Bronchial epithelial cell (primary cell): ENCODE measurements around the gene NFIA. TPM values are rescaled to one million over a fixed set of nuclear protein-coding genes. Genes with fewer than 3 reads are reported as not detected.
"Not testable (repeated sequence)": the region's sequence is repeated elsewhere in the genome, so short reads cannot be mapped to it uniquely, and the experiment has no call there.

ENCODE experiments used
- DNase-seq: peaks from one replicate; pipeline ENCODE4 v3.0.0-alpha.2; 2010; ENCODE audit warnings: low read depth
- FAIRE-seq: peaks from 2 replicates; lab custom pipeline; 2011; peaks lifted over from hg19 to GRCh38; lab: Jason Lieb, UNC
- H3K27me3 ChIP-seq: 2 replicates; pipeline ENCODE4 v1.5.1; 2011; ENCODE audit warnings: low read length; ENCODE audit not compliant: control insufficient read depth, insufficient read depth
- H3K36me3 ChIP-seq: 2 replicates; pipeline ENCODE4 v1.5.1; 2011; ENCODE audit warnings: low read length; ENCODE audit not compliant: control insufficient read depth, insufficient read depth
- H3K4me3 ChIP-seq: 2 replicates; pipeline ENCODE4 v1.5.1; 2011; ENCODE audit warnings: mild to moderate bottlenecking, low read depth, low read length, control low read depth
- total RNA-seq: library from RNA; depleted of rRNA; stranded (reverse); fragments of >200 nt; gene quantifications from 2 replicates; pipeline ENCODE4 v1.2.1, GENCODE V29; 2014
- TF ChIP-seq, protein P1 (sequence below): IDR thresholded peaks from 2 replicates; pipeline ENCODE4 v1.5.1; 2011; ENCODE audit warnings: mild to moderate bottlenecking, moderate library complexity, low read length, control low read depth, inconsistent platforms; ENCODE audit not compliant: insufficient read depth, severe bottlenecking

NFIA gene
- total RNA-seq, 1 donor from 2014 or later: 7.4 TPM

DNA sequence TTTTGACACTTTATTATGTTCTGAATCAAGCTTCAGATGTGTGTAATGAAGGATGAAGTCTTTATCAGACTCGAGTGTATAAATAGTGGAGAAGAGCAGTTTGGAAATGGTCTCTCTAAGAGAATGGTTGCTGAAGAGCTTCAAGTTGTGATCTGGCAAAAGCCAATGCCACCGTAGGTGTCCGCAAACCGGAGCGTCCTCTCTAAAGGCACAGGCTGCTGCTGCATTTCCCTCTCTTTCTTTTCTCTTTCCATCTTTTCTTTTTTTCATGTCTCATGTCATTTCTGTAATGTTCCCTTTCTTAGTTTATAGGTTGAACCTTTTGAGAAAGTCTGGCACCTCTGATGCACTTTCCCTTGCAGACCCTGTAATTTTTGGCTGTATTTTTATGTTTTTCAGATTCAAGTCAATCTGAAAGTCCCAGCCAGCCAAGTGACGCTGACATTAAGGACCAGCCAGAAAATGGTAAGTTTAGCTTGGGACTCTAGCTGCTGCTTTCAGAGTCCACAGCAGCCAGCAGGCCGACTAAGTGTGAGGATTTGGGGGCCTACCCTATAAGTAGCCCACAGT is 194.8 kb downstream of the NFIA start:
- no peak for FAIRE-seq
- H3K4me3 ChIP-seq: no peak overlapping the region
- TF ChIP-seq, protein P1, sequence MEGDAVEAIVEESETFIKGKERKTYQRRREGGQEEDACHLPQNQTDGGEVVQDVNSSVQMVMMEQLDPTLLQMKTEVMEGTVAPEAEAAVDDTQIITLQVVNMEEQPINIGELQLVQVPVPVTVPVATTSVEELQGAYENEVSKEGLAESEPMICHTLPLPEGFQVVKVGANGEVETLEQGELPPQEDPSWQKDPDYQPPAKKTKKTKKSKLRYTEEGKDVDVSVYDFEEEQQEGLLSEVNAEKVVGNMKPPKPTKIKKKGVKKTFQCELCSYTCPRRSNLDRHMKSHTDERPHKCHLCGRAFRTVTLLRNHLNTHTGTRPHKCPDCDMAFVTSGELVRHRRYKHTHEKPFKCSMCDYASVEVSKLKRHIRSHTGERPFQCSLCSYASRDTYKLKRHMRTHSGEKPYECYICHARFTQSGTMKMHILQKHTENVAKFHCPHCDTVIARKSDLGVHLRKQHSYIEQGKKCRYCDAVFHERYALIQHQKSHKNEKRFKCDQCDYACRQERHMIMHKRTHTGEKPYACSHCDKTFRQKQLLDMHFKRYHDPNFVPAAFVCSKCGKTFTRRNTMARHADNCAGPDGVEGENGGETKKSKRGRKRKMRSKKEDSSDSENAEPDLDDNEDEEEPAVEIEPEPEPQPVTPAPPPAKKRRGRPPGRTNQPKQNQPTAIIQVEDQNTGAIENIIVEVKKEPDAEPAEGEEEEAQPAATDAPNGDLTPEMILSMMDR: no peak
- no peaks in the 10 kb centered on the region for H3K27me3 ChIP-seq
- DNase-seq: no peak
- H3K36me3 ChIP-seq: no peaks in the 10 kb centered on the region

- H3K27me3 ChIP-seq, H3K4me3 ChIP-seq, FAIRE-seq, DNase-seq, H3K36me3 ChIP-seq: not testable (repeated sequence)
These were observed 196.1 kb downstream of the NFIA start for GRCh38 chr1:61278503-61278902.

DNA sequence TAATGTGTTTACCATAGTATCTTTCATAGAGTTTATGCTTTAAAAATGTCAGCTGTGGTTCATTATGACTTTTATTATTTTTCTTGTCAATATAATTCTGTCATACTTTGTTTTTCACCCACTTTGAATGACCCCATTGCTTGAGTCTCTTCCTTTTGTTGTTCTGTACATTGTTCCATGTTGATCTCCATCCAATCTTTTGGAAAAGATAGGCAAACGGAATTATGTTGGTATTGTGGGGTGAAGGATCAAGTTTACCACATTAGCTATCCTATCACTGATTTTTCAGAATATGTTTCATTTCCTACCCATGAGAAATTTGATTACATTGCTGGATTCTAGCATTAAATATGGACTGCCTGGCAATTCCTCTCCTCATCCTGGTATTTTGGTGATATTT is 196.6 kb downstream of the NFIA start:
- H3K36me3 ChIP-seq: no peaks in the 10 kb centered on the region
- no peak for DNase-seq
- no peak overlapping the region for H3K4me3 ChIP-seq
- TF ChIP-seq, protein P1: no peak
- no peaks in the 10 kb centered on the region for H3K27me3 ChIP-seq
- no peak for FAIRE-seq

GRCh38 chr1:61279570-61279969 is 197.2 kb downstream of the NFIA start:
- Histone ChIP-seq H3K36me3 (no peaks in the 10 kb centered on the region), H3K4me3 (no peak overlapping the region), H3K27me3 (no peaks in the 10 kb centered on the region)
- TF ChIP-seq, protein P1: no peak
- no peak for DNase-seq
- FAIRE-seq: no peak

- FAIRE-seq (no peak), DNase-seq (no peak)
- no peak overlapping the region for H3K4me3 ChIP-seq
These were observed 198.1 kb downstream of the NFIA start for GRCh38 chr1:61280452-61280851.

DNA sequence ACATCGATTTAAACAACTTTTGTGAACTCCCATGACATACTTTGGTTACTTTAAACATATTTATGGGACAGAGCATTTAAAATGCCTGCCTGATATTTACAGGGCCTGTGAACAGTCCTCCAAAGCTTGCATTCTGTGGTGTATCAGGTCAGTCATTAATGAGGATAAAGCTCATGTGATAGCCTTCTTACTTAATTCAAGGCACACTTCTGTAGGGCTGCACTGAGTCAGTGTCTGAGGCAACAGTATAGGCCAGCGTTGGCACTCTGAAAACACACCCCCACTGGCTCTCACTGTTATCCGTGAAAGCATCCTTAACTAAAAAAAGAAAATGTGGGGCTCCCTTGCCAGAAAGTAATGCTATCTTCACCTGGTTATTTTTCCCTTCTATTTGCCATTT is 200.0 kb downstream of the NFIA start:
- FAIRE-seq (no peak), DNase-seq (no peak)
- Histone ChIP-seq H3K36me3 (no peaks in the 10 kb centered on the region), H3K4me3 (no peak overlapping the region), H3K27me3 (no peaks in the 10 kb centered on the region)
- TF ChIP-seq, protein P1: no peak

More at GRCh38 chr1:61280452-61280851, 198.1 kb downstream of the NFIA start:
- H3K36me3 ChIP-seq: no peaks in the 10 kb centered on the region
- TF ChIP-seq, protein P1: no peak
- H3K27me3 ChIP-seq: no peaks in the 10 kb centered on the region
